Measurements from ENCODE around the gene ERC2.

GRCh38 chr3:56188201-56188600, 280.1 kb downstream of the ERC2 start:
- TF ChIP-seq SPI1 (IDR thresholded peaks at IDR 0.05; ENCODE audit: low read depth, low read length), result no peak
- no peak for TF ChIP-seq POLR2A (IDR thresholded peaks at IDR 0.05; ENCODE audit: low read depth, low read length)
- no peak for TF ChIP-seq POLR2AphosphoS5 (IDR thresholded peaks at IDR 0.05; ENCODE audit: low read depth, low read length)
